A549 treated with ZK216348 at 1 μM for 4 hours (cell line): ENCODE data around the gene SACM1L. TPM values are rescaled to one million over a fixed set of nuclear protein-coding genes. Genes with fewer than 3 reads are reported as not detected.

Experiments
- total RNA-seq: library from RNA; stranded (reverse); fragments of 200-300 nt; extraction: Qiagen RNA extraction; gene quantifications from 5 replicates; pipeline ENCODE4 v1.2.3, GENCODE V29; 2022; ENCODE audit warnings: low read depth

SACM1L gene
- total RNA-seq, result 13.5 to 17.9 TPM (median 15.8 TPM) in 5 replicates

GRCh38 chr3:45688882-45689786, at the start of gene SACM1L:
TSS of gene SACM1L (plus strand) at chr3:45689396. CDS start at chr3:45689466, 70 bp downstream.

Other genes with a start within 250 kb of the SACM1L start
- gene LIMD1, start 94.6 kb upstream of the SACM1L start, total RNA-seq, result 8.2 to 22.7 TPM (median 15.5 TPM) in 5 replicates
- 0.06 to 0.20 TPM in 2 of 5 replicates, not detected in the others for gene SLC6A20, start 107.1 kb downstream of the SACM1L start, total RNA-seq
- 15.4 to 17.7 TPM (median 16.9 TPM) in 5 replicates for gene LZTFL1, start 152.7 kb downstream of the SACM1L start, total RNA-seq
- gene CCR9, start 197.1 kb downstream of the SACM1L start, total RNA-seq, result not detected in 5 replicates